ENCODE data around the gene VSIR.

VSIR gene

GRCh38 chr10:71724539-71724938, 48.8 kb downstream of the VSIR start:
- Histone ChIP-seq H4K20me1 (ENCODE audit: insufficient read depth, low read length) (no peaks in the 10 kb centered on the region), H3K27me3 (ENCODE audit: insufficient read depth, low read length, poor library complexity) (no peaks in the 10 kb centered on the region), H3K36me3 (ENCODE audit: insufficient read depth, low read length) (no peaks in the 10 kb centered on the region), H3K4me1 (ENCODE audit: insufficient read depth, low read length) (peaks cover 42% of the 10 kb centered on the region), H3K4me2 (ENCODE audit: insufficient read depth, low read length) (no peak overlapping the region), H3K9me3 (ENCODE audit: insufficient read depth, low read length, severe bottlenecking) (no peaks in the 10 kb centered on the region), H2AFZ (ENCODE audit: low read depth, low read length) (no peak overlapping the region), H3K4me3 (ENCODE audit: low read depth in 1 of 2, low read length in 2 of 2) (no peak overlapping the region), H3K79me2 (ENCODE audit: insufficient read depth, low read length) (no peaks in the 10 kb centered on the region), H3K9ac (ENCODE audit: low read depth, low read length) (no peak overlapping the region), H3K27ac (ENCODE audit: low read length) (0 out of 2 replicates have a peak overlapping the region, but pooled peaks have one; percentile 13)
- DNase-seq (no peak), ATAC-seq (ENCODE audit: insufficient read depth, low read depth) (no peak)
- no peak for TF ChIP-seq EZH2 (IDR thresholded peaks at IDR 0.05; ENCODE audit: borderline replicate concordance, low read depth, low read length, severe bottlenecking)
- TF ChIP-seq, protein P1, sequence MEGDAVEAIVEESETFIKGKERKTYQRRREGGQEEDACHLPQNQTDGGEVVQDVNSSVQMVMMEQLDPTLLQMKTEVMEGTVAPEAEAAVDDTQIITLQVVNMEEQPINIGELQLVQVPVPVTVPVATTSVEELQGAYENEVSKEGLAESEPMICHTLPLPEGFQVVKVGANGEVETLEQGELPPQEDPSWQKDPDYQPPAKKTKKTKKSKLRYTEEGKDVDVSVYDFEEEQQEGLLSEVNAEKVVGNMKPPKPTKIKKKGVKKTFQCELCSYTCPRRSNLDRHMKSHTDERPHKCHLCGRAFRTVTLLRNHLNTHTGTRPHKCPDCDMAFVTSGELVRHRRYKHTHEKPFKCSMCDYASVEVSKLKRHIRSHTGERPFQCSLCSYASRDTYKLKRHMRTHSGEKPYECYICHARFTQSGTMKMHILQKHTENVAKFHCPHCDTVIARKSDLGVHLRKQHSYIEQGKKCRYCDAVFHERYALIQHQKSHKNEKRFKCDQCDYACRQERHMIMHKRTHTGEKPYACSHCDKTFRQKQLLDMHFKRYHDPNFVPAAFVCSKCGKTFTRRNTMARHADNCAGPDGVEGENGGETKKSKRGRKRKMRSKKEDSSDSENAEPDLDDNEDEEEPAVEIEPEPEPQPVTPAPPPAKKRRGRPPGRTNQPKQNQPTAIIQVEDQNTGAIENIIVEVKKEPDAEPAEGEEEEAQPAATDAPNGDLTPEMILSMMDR (IDR thresholded peaks at IDR 0.05; ENCODE audit: borderline replicate concordance, extremely low read depth, low read length, poor library complexity, severe bottlenecking), result no peak

GRCh38 chr10:71723311-71723710, 50.0 kb downstream of the VSIR start:
- Histone ChIP-seq H3K9ac (ENCODE audit: low read depth, low read length) (no peak overlapping the region), H3K9me3 (ENCODE audit: insufficient read depth, low read length, severe bottlenecking) (no peaks in the 10 kb centered on the region), H3K27ac (ENCODE audit: low read length) (peak overlapping the region; percentile 4; the same call in 1 of the 2 replicates), H3K4me1 (ENCODE audit: insufficient read depth, low read length) (peaks cover 38% of the 10 kb centered on the region), H3K36me3 (ENCODE audit: insufficient read depth, low read length) (no peaks in the 10 kb centered on the region), H4K20me1 (ENCODE audit: insufficient read depth, low read length) (no peaks in the 10 kb centered on the region), H3K4me3 (ENCODE audit: low read depth in 1 of 2, low read length in 2 of 2) (no peak overlapping the region), H3K27me3 (ENCODE audit: insufficient read depth, low read length, poor library complexity) (no peaks in the 10 kb centered on the region), H3K4me2 (ENCODE audit: insufficient read depth, low read length) (no peak overlapping the region), H3K79me2 (ENCODE audit: insufficient read depth, low read length) (no peaks in the 10 kb centered on the region), H2AFZ (ENCODE audit: low read depth, low read length) (no peak overlapping the region)
- TF ChIP-seq EZH2 (IDR thresholded peaks at IDR 0.05; ENCODE audit: borderline replicate concordance, low read depth, low read length, severe bottlenecking), result no peak
- TF ChIP-seq, protein P1 (IDR thresholded peaks at IDR 0.05; ENCODE audit: borderline replicate concordance, extremely low read depth, low read length, poor library complexity, severe bottlenecking), result no peak
- DNase-seq, result no peak
- no peak for ATAC-seq (ENCODE audit: insufficient read depth, low read depth)

DNA sequence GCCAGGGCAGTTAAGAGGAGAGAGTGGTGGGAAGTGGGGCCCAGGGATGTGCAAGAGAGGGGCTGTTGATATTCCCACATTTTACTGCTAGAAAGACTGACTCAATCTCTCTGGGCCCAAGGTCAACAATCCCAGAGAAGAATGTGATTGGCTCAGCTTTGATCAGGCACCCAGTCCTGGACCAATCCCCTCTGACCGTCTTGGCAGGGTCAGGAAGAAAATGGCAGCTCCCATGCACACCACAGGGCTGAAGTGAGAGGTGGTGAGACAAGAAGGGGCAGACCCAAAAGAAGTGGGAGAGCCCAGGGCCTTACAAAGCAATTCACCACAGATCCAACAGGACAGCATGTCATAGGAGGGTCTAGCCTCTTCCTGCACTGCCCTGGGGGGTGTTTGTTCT, 50.5 kb downstream of the VSIR start:
- H3K36me3 ChIP-seq (ENCODE audit: insufficient read depth, low read length), result no peaks in the 10 kb centered on the region
- no peak overlapping the region for H3K27ac ChIP-seq (ENCODE audit: low read length)
- H3K9me3 ChIP-seq (ENCODE audit: insufficient read depth, low read length, severe bottlenecking), result no peaks in the 10 kb centered on the region
- TF ChIP-seq EZH2 (IDR thresholded peaks at IDR 0.05; ENCODE audit: borderline replicate concordance, low read depth, low read length, severe bottlenecking), result no peak
- TF ChIP-seq, protein P1 (IDR thresholded peaks at IDR 0.05; ENCODE audit: borderline replicate concordance, extremely low read depth, low read length, poor library complexity, severe bottlenecking), result no peak
- peaks cover 34% of the 10 kb centered on the region for H3K4me1 ChIP-seq (ENCODE audit: insufficient read depth, low read length)
- no peak overlapping the region for H3K9ac ChIP-seq (ENCODE audit: low read depth, low read length)
- no peak overlapping the region for H3K4me2 ChIP-seq (ENCODE audit: insufficient read depth, low read length)
- DNase-seq (no peak), ATAC-seq (ENCODE audit: insufficient read depth, low read depth) (no peak)
- no peak overlapping the region for H3K4me3 ChIP-seq (ENCODE audit: low read depth in 1 of 2, low read length in 2 of 2)
- H2AFZ ChIP-seq (ENCODE audit: low read depth, low read length), result no peak overlapping the region
- no peaks in the 10 kb centered on the region for H4K20me1 ChIP-seq (ENCODE audit: insufficient read depth, low read length)
- no peaks in the 10 kb centered on the region for H3K79me2 ChIP-seq (ENCODE audit: insufficient read depth, low read length)
- no peaks in the 10 kb centered on the region for H3K27me3 ChIP-seq (ENCODE audit: insufficient read depth, low read length, poor library complexity)

GRCh38 chr10:71721313-71721712, 52.0 kb downstream of the VSIR start:
- no peak overlapping the region for H3K27ac ChIP-seq (ENCODE audit: low read length)
- no peaks in the 10 kb centered on the region for H3K79me2 ChIP-seq (ENCODE audit: insufficient read depth, low read length)
- H3K4me1 ChIP-seq (ENCODE audit: insufficient read depth, low read length), result peaks cover 22% of the 10 kb centered on the region
- TF ChIP-seq, protein P1 (IDR thresholded peaks at IDR 0.05; ENCODE audit: borderline replicate concordance, extremely low read depth, low read length, poor library complexity, severe bottlenecking), result no peak
- no peaks in the 10 kb centered on the region for H3K27me3 ChIP-seq (ENCODE audit: insufficient read depth, low read length, poor library complexity)
- no peak overlapping the region for H2AFZ ChIP-seq (ENCODE audit: low read depth, low read length)
- ATAC-seq (ENCODE audit: insufficient read depth, low read depth), result no peak
- no peak overlapping the region for H3K4me2 ChIP-seq (ENCODE audit: insufficient read depth, low read length)
- H4K20me1 ChIP-seq (ENCODE audit: insufficient read depth, low read length), result no peaks in the 10 kb centered on the region
- no peak for DNase-seq
- no peak overlapping the region for H3K9ac ChIP-seq (ENCODE audit: low read depth, low read length)
- H3K4me3 ChIP-seq (ENCODE audit: low read depth in 1 of 2, low read length in 2 of 2), result no peak overlapping the region
- H3K36me3 ChIP-seq (ENCODE audit: insufficient read depth, low read length), result no peaks in the 10 kb centered on the region
- no peaks in the 10 kb centered on the region for H3K9me3 ChIP-seq (ENCODE audit: insufficient read depth, low read length, severe bottlenecking)

Measured in DND-41 (cell line).